H1 (cell line): ENCODE measurements around the gene SECISBP2. TPM values are rescaled to one million over a fixed set of nuclear protein-coding genes. Genes with fewer than 3 reads are reported as not detected.
"Not testable (repeated sequence)": the region's sequence is repeated elsewhere in the genome, so short reads cannot be mapped to it uniquely, and the experiment has no call there.

Experiments
- CTCF ChIA-PET: fragments of 300-600 bp; sonication (Branson Sonifier 250); formaldehyde crosslinking; loops from one replicate; lab custom pipeline; 2021; ENCODE audit not compliant: partially characterized antibody; lab: Charles Lee
- POLR2A ChIA-PET: fragments of 300-600 bp; sonication (Branson Sonifier 250); formaldehyde crosslinking; loops from one replicate; lab custom pipeline; 2021; ENCODE audit warnings: inconsistent platforms; ENCODE audit not compliant: partially characterized antibody; lab: Charles Lee
- DNase-seq, 2 experiments: peaks; one replicate each; pipeline versions ENCODE4 v3.0.0 to v3.0.0-alpha.2; 2010 to 2022; ENCODE audit warnings: low spot score in 2 of 2, low read depth in 1 of 2, mixed read lengths in 1 of 2
- FAIRE-seq: peaks from 2 replicates; lab custom pipeline; 2011; peaks lifted over from hg19 to GRCh38; lab: Jason Lieb, UNC
- H2AFZ ChIP-seq: 2 replicates; pipeline ENCODE4 v1.8.1; 2012; ENCODE audit warnings: low read length, inconsistent platforms
- H2AK5ac ChIP-seq: 2 replicates; pipeline ENCODE4 v1.6.1; 2013; ENCODE audit warnings: low read depth, low read length
- H2BK120ac ChIP-seq: replicated peaks from 2 replicates; pipeline ENCODE3; 2013; ENCODE audit warnings: low read depth, low read length, inconsistent platforms
- H2BK12ac ChIP-seq: 2 replicates; pipeline ENCODE4 v1.6.1; 2013; ENCODE audit warnings: low read depth, low read length
- H2BK15ac ChIP-seq: 2 replicates; pipeline ENCODE4 v1.6.1; 2013; ENCODE audit warnings: low read length
- H2BK20ac ChIP-seq: 2 replicates; pipeline ENCODE4 v1.6.1; 2013; ENCODE audit warnings: low read length
- H2BK5ac ChIP-seq: 2 replicates; pipeline ENCODE4 v1.6.1; 2013; ENCODE audit warnings: low read depth, low read length
- H3K14ac ChIP-seq: 2 replicates; pipeline ENCODE4 v1.6.1; 2013; ENCODE audit warnings: inconsistent platforms; ENCODE audit not compliant: insufficient read length
- H3K18ac ChIP-seq: 2 replicates; pipeline ENCODE4 v1.6.1; 2013; ENCODE audit warnings: low read length; ENCODE audit errors: extremely low read depth
- H3K23ac ChIP-seq: 2 replicates; pipeline ENCODE4 v1.6.1; 2013; ENCODE audit warnings: inconsistent platforms; ENCODE audit not compliant: insufficient read length
- H3K23me2 ChIP-seq: 2 replicates; pipeline ENCODE4 v1.6.1; 2013; ENCODE audit warnings: low read depth, low read length
- H3K27ac ChIP-seq: 2 replicates; pipeline ENCODE4 v1.6.1; 2011; ENCODE audit warnings: low read depth, low read length, inconsistent platforms
- H3K27me3 ChIP-seq, 4 experiments: replicated peaks in 1 of 4; 1 replicate in 1 of 4; 2 replicates in 3 of 4; pipeline versions ENCODE4 v1.6.1 to v1.8.1; 2011 to 2013; ENCODE audit warnings: low read length in 3 of 4, mild to moderate bottlenecking in 3 of 4, inconsistent platforms in 2 of 4, mixed read lengths in 2 of 4, moderate library complexity in 1 of 4; ENCODE audit not compliant: control insufficient read depth in 3 of 4, insufficient read depth in 3 of 4; ENCODE audit errors: extremely low read depth in 1 of 4
- H3K36me3 ChIP-seq, 4 experiments: 2 replicates each; pipeline versions ENCODE4 v1.6.1 to v1.8.1; 2011 to 2013; ENCODE audit warnings: mild to moderate bottlenecking in 4 of 4, low read length in 3 of 4, moderate library complexity in 2 of 4, control low read depth in 1 of 4, inconsistent platforms in 1 of 4; ENCODE audit not compliant: insufficient read depth in 4 of 4, control insufficient read depth in 2 of 4
- H3K4ac ChIP-seq: replicated peaks from 2 replicates; pipeline ENCODE3; 2013; ENCODE audit warnings: low read length, low read depth, mixed read lengths, inconsistent platforms; ENCODE audit not compliant: insufficient read length
- H3K4me1 ChIP-seq, 4 experiments: replicated peaks in 1 of 4; 1 replicate in 1 of 4; 2 replicates in 3 of 4; pipeline versions ENCODE4 v1.6.1 to v1.8.1; 2011 to 2013; ENCODE audit warnings: low read length in 3 of 4, inconsistent platforms in 2 of 4, mixed read lengths in 1 of 4; ENCODE audit not compliant: insufficient read depth in 4 of 4, control insufficient read depth in 3 of 4
- H3K4me2 ChIP-seq, 2 experiments: 2 replicates each; pipeline versions ENCODE4 v1.6.1 to v1.8.1; 2011 to 2013; ENCODE audit warnings: low read depth in 2 of 2, low read length in 2 of 2, control low read depth in 1 of 2, inconsistent platforms in 1 of 2, mild to moderate bottlenecking in 1 of 2; ENCODE audit not compliant: insufficient read depth in 1 of 2
- H3K4me3 ChIP-seq, 4 experiments: fragments of 200-600, 300-600 bp in 1 of 4; sonication (generic), shearing (Covaris generic), sonication (Bioruptor Twin) in 1 of 4; 2 replicates each; pipeline versions ENCODE4 v1.5.1 to v1.8.1; 2011 to 2016; ENCODE audit warnings: low read length in 4 of 4, low read depth in 3 of 4, control low read depth in 2 of 4, inconsistent platforms in 2 of 4, mild to moderate bottlenecking in 2 of 4, mixed read lengths in 1 of 4, moderate library complexity in 1 of 4; ENCODE audit not compliant: insufficient read depth in 2 of 4; ENCODE audit errors: extremely low read depth in 1 of 4
- H3K56ac ChIP-seq: replicated peaks from 2 replicates; pipeline ENCODE3; 2013; ENCODE audit warnings: low read depth, mild to moderate bottlenecking, mixed read lengths, low read length, inconsistent platforms; ENCODE audit not compliant: insufficient read length
- H3K79me1 ChIP-seq: 2 replicates; pipeline ENCODE4 v1.6.1; 2013; ENCODE audit warnings: low read depth, low read length, control low read depth
- H3K79me2 ChIP-seq, 2 experiments: 2 replicates each; pipeline versions ENCODE4 v1.6.1 to v1.8.1; 2012 to 2013; ENCODE audit warnings: low read length in 2 of 2, mild to moderate bottlenecking in 2 of 2, inconsistent platforms in 1 of 2; ENCODE audit not compliant: insufficient read depth in 2 of 2, control insufficient read depth in 1 of 2
- H3K9ac ChIP-seq, 4 experiments: replicated peaks in 1 of 4; 1 replicate in 1 of 4; 2 replicates in 3 of 4; pipeline versions ENCODE4 v1.6.1 to v1.8.1; 2011 to 2013; ENCODE audit warnings: low read depth in 3 of 4, low read length in 3 of 4, control low read depth in 2 of 4, mild to moderate bottlenecking in 2 of 4, moderate library complexity in 2 of 4, inconsistent platforms in 1 of 4; ENCODE audit errors: extremely low read depth in 1 of 4
- H3K9me3 ChIP-seq, 2 experiments: 2 replicates each; pipeline versions ENCODE4 v1.6.1 to v1.8.1; 2012 to 2013; ENCODE audit warnings: mild to moderate bottlenecking in 2 of 2, moderate library complexity in 2 of 2, control low read depth in 1 of 2, inconsistent platforms in 1 of 2, low read depth in 1 of 2, low read length in 1 of 2, mixed read lengths in 1 of 2; ENCODE audit not compliant: insufficient read depth in 2 of 2
- H4K20me1 ChIP-seq, 2 experiments: replicated peaks in 1 of 2; 2 replicates each; pipeline versions ENCODE3 to v1.8.1; 2011 to 2013; ENCODE audit warnings: inconsistent platforms in 2 of 2, low read length in 2 of 2, mild to moderate bottlenecking in 1 of 2; ENCODE audit not compliant: insufficient read depth in 2 of 2, control insufficient read depth in 1 of 2
- H4K5ac ChIP-seq: 2 replicates; pipeline ENCODE4 v1.6.1; 2013; ENCODE audit warnings: low read length, low read depth, mixed read lengths, inconsistent platforms; ENCODE audit not compliant: insufficient read length
- H4K8ac ChIP-seq: 2 replicates; pipeline ENCODE4 v1.8.0; 2013; ENCODE audit warnings: mild to moderate bottlenecking, moderate library complexity, low read length, inconsistent platforms; ENCODE audit not compliant: insufficient read depth; ENCODE audit errors: extremely low read depth
- H4K91ac ChIP-seq: replicated peaks from 2 replicates; pipeline ENCODE3; 2013; ENCODE audit warnings: low read length, mixed read lengths, inconsistent platforms; ENCODE audit not compliant: insufficient read length
- CBX8 ChIP-seq: fragments of 300-800, 300-1000 bp; sonication (generic); IDR thresholded peaks from 2 replicates; pipeline ENCODE4 v1.7.1; 2016; ENCODE audit warnings: low read depth, low read length, borderline replicate concordance
- CTCF ChIP-seq, 3 experiments: IDR thresholded peaks; 1 replicate in 2 of 3; 2 replicates in 1 of 3; pipeline versions ENCODE4 v1.5.1 to v1.6.1; 2011; ENCODE audit warnings: low read length in 3 of 3, mild to moderate bottlenecking in 3 of 3, inconsistent platforms in 2 of 3, low read depth in 1 of 3, moderate library complexity in 1 of 3; ENCODE audit not compliant: insufficient read depth in 1 of 3; ENCODE audit errors: control extremely low read depth in 1 of 3
- E2F6 ChIP-seq: IDR thresholded peaks from 2 replicates; pipeline ENCODE4 v1.6.1; 2012; ENCODE audit warnings: inconsistent platforms
- HDAC6 ChIP-seq: IDR thresholded peaks from one replicate; pipeline ENCODE4 v1.7.1; 2012; ENCODE audit warnings: low read depth, mild to moderate bottlenecking, inconsistent platforms, low read length, moderate library complexity
- YY1 ChIP-seq: IDR thresholded peaks from 2 replicates; pipeline ENCODE4 v1.6.1; 2011; ENCODE audit warnings: low read depth, mild to moderate bottlenecking, low read length
- WGBS, 2 experiments: shearing (Covaris generic) in 1 of 2; methylation state at CpG; one replicate each; pipeline versions ENCODE4 v1.1.6 to v1.1.7; 2013 to 2015; ENCODE audit warnings: low lambda C conversion rate in 2 of 2, mixed read lengths in 2 of 2, inconsistent platforms in 1 of 2, low coverage in 1 of 2, missing lambda C conversion rate in 1 of 2; ENCODE audit not compliant: insufficient replicate concordance in 2 of 2, insufficient coverage in 1 of 2, insufficient read length in 1 of 2; ENCODE audit errors: extremely low coverage in 1 of 2, missing lambda C conversion rate in 1 of 2; 5-methylcytosine and 5-hydroxymethylcytosine counted together
- polyA plus RNA-seq, 7 experiments: library from polyadenylated mRNA; depleted of rRNA in 3 of 7; stranded (reverse) in 5 of 7; unstranded in 2 of 7; fragments of >200 nt in 5 of 7; fragments of 200-250 nt in 2 of 7; gene quantifications; 1 replicate in 5 of 7; 2 replicates in 1 of 7; 4 replicates in 1 of 7; pipeline versions ENCODE4 v1.2.1 to v1.2.3, GENCODE V29; 2011 to 2013; ENCODE audit warnings: missing spikeins in 2 of 7, mixed read lengths in 2 of 7
- total RNA-seq: library from RNA; stranded (reverse); fragmentation: NEBNext Ultra II Directional; extraction: Animal tissue kit (Norgen Biotek cat#: 25700); gene quantifications from 2 replicates; pipeline ENCODE4 v1.2.1, GENCODE V29; 2021

SECISBP2 gene
- total and polyA plus RNA-seq, 2 of the 8 experiments (the other 6 are each of a cell fraction or from before 2014, with no cell fraction given): 39.0 to 61.7 TPM

- TF ChIP-seq CTCF (IDR thresholded peaks at IDR 0.05; ENCODE audit: control extremely low read depth in 1 of 3, insufficient read depth in 1 of 3, low read depth in 1 of 3, low read length in 3 of 3) (no peak), CBX8 (no peak), YY1 (no peak), E2F6 (no peak), HDAC6 (no peak)
Measured at GRCh38 chr9:89281106-89281505, 37.2 kb upstream of the SECISBP2 start (continued).

GRCh38 chr9:89282248-89282968, 35.9 kb upstream of the SECISBP2 start:
- not testable (repeated sequence) for H3K4me3 ChIP-seq

More at GRCh38 chr9:89282248-89282968, 35.9 kb upstream of the SECISBP2 start:
- H2AK5ac ChIP-seq, H4K20me1 ChIP-seq, H3K4me2 ChIP-seq, H3K27ac ChIP-seq, H3K18ac ChIP-seq, H3K79me2 ChIP-seq, H2AFZ ChIP-seq, H4K8ac ChIP-seq, H4K5ac ChIP-seq, H2BK15ac ChIP-seq, H2BK120ac ChIP-seq, H3K23me2 ChIP-seq, DNase-seq, H3K14ac ChIP-seq, H2BK12ac ChIP-seq, H3K4me1 ChIP-seq, H3K9ac ChIP-seq, H2BK5ac ChIP-seq, H4K91ac ChIP-seq, H3K36me3 ChIP-seq, H3K9me3 ChIP-seq, H3K56ac ChIP-seq, FAIRE-seq, H3K27me3 ChIP-seq, CTCF ChIA-PET, H3K23ac ChIP-seq, H2BK20ac ChIP-seq, H3K79me1 ChIP-seq, H3K4ac ChIP-seq: not testable (repeated sequence)
- POLR2A ChIA-PET: interaction anchor here (1.2 kb wide), 1 partner anchor 29 kb away, joined by 3 read pairs; no protein-coding TSS in a partner anchor
- WGBS, 2 experiments: 95% methylated on average over 31 of the region's 42 CpGs; no CpG with 5 or more reads in 1 of the 2 experiments
